Right atrium auricular region (tissue), 2 donors: ENCODE results near the gene IDI1. TPM values are rescaled to one million over a fixed set of nuclear protein-coding genes. Genes with fewer than 3 reads are reported as not detected.
A peak's percentile ranks its signal among the peaks of the same experiment; 100 is the strongest.
"Not testable (repeated sequence)": the region's sequence is repeated elsewhere in the genome, so short reads cannot be mapped to it uniquely, and the experiment has no call there.

Experiments
- DNase-seq: peaks from one replicate; pipeline ENCODE4 v3.0.0-alpha.2; 2019; ENCODE audit warnings: low spot score
- H3K27ac ChIP-seq, 2 donors: fragments of 200-600 bp; sonication (generic); 1 replicate in 1 of 2; 2 replicates in 1 of 2; pipeline ENCODE4 v1.5.1; 2016 to 2019
- H3K27me3 ChIP-seq, 2 donors: fragments of 200-600 bp; sonication (generic); one replicate each; pipeline versions ENCODE4 v1.5.1 to v1.6.0; 2017 to 2019
- H3K36me3 ChIP-seq: fragments of 200-600 bp; sonication (generic); one replicate; pipeline ENCODE4 v1.5.1; 2016
- H3K4me1 ChIP-seq, 2 donors: fragments of 200-600 bp; sonication (generic); one replicate each; pipeline versions ENCODE4 v1.5.1 to v1.6.0; 2017 to 2019
- H3K4me3 ChIP-seq, 2 donors: fragments of 200-600 bp; sonication (generic); 1 replicate in 1 of 2; 2 replicates in 1 of 2; pipeline ENCODE4 v1.5.1; 2017 to 2019; ENCODE audit warnings: mild to moderate bottlenecking in 1 of 2, moderate library complexity in 1 of 2
- H3K9me3 ChIP-seq, 2 donors: fragments of 200-600 bp; sonication (generic); one replicate each; pipeline ENCODE4 v1.5.1; 2019
- CTCF ChIP-seq, 2 donors: fragments of 200-600 bp; sonication (generic); IDR thresholded peaks; one replicate each; pipeline ENCODE4 v1.5.1; 2019; ENCODE audit warnings: antibody characterized with exemption in 2 of 2
- total RNA-seq, 2 donors: library from RNA; depleted of rRNA; stranded (reverse); fragments of >200 nt; gene quantifications; one replicate each; pipeline ENCODE4 v1.1.0, GENCODE V29; 2016

Gene IDI1
- total RNA-seq, 2 donors from 2014 or later = 16.7 to 24.3 TPM

GRCh38 chr10:1070919-1071318 is 22.0 kb upstream of the IDI1 start:
- Histone ChIP-seq H3K4me3 (no peak overlapping the region), H3K4me1 (peaks cover 0 to 5% of the 10 kb centered on the region in 2 donors), H3K36me3 (peaks cover 29% of the 10 kb centered on the region), H3K9me3 (no peaks in the 10 kb centered on the region), H3K27ac (no peak overlapping the region), H3K27me3 (no peaks in the 10 kb centered on the region)
- no peak for TF ChIP-seq CTCF (IDR thresholded peaks at IDR 0.05)
- peak; percentile 21 for DNase-seq

GRCh38 chr10:1068380-1069361 is 19.8 kb upstream of the IDI1 start:
- H3K4me3 ChIP-seq = no peak overlapping the region
- H3K27me3 ChIP-seq = no peaks in the 10 kb centered on the region
- no peak for TF ChIP-seq CTCF (IDR thresholded peaks at IDR 0.05)
- no peak overlapping the region for H3K27ac ChIP-seq
- H3K36me3 ChIP-seq = peaks cover 18% of the 10 kb centered on the region
- H3K9me3 ChIP-seq = no peaks in the 10 kb centered on the region
- peaks cover 0 to 5% of the 10 kb centered on the region in 2 donors for H3K4me1 ChIP-seq
- DNase-seq = no peak

- H3K27me3 ChIP-seq, DNase-seq, H3K36me3 ChIP-seq, H3K9me3 ChIP-seq, H3K4me3 ChIP-seq, H3K27ac ChIP-seq: not testable (repeated sequence)
- peaks cover 0 to 21% of the 10 kb centered on the region in 2 donors for H3K4me1 ChIP-seq
Measured at GRCh38 chr10:1066734-1067133, 17.8 kb upstream of the IDI1 start.

GRCh38 chr10:1064964-1065247 is 16.0 kb upstream of the IDI1 start:
- H3K4me1 ChIP-seq = peaks cover 0 to 33% of the 10 kb centered on the region in 2 donors
- no peak overlapping the region for H3K27ac ChIP-seq

GRCh38 chr10:1063232-1063865 is 14.4 kb upstream of the IDI1 start:
- Histone ChIP-seq H3K4me1 (peaks cover 0 to 33% of the 10 kb centered on the region in 2 donors), H3K9me3 (no peaks in the 10 kb centered on the region), H3K27me3 (no peaks in the 10 kb centered on the region), H3K27ac (no peak overlapping the region), H3K36me3 (peaks cover 4% of the 10 kb centered on the region), H3K4me3 (no peak overlapping the region)
- no peak for TF ChIP-seq CTCF (IDR thresholded peaks at IDR 0.05)
- no peak for DNase-seq

More at GRCh38 chr10:1064964-1065247, 16.0 kb upstream of the IDI1 start:
- no peaks in the 10 kb centered on the region for H3K27me3 ChIP-seq
- no peak for TF ChIP-seq CTCF (IDR thresholded peaks at IDR 0.05)
- no peak overlapping the region for H3K4me3 ChIP-seq
- no peak for DNase-seq
- H3K9me3 ChIP-seq = no peaks in the 10 kb centered on the region
- peaks cover 4% of the 10 kb centered on the region for H3K36me3 ChIP-seq
